Measurements from ENCODE around the gene CCR7.

CCR7 gene

DNA sequence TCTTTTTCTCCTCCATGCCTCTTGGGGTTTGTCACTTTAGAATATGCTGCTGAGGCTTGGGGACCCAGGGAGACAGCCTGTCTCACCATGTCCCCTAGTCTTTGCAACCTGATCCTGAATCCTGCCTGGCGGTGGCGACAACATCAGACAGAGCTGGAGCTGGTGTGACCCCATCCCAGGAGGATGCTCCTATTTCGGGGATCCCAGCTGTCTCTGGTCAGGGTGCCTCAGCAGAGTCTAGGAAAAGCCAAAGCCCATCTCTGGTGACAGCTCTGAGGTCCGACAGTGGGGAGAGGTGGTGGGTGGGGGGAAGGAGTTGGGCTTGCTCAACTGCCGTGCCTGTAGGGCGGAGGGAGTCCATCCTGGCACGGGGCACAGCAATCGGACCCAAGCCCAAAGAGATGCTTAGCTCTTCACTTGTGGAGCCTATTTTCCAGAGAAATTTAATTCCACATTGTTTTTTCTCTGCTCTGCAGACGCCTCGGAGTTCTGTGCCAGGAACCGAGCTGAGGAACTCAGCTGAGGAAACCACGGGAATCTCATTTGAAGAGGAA, 53.5 kb downstream of the CCR7 start:
- DNase-seq, result no peak

GRCh38 chr17:40511136-40511535, 54.1 kb downstream of the CCR7 start:
- no peak for DNase-seq

DNA sequence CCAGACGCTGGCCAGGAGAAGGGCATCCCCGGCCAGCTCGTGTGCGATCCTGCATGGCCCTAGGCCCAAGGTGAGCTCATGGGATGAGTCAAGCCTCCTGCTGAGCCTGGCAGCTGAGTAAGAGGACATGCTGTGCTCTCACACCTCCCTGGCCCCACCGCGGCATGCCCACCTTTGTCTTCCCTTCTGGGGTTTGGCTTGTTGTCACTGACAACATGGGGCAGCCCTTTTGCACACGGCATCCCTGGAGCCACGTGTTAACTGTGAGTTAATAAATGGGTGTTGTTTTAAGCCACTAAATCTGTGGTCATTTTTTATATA, 55.0 kb downstream of the CCR7 start:
- DNase-seq, result no peak

- no peak for DNase-seq
These were observed 55.5 kb downstream of the CCR7 start for GRCh38 chr17:40509626-40510327.

DNA sequence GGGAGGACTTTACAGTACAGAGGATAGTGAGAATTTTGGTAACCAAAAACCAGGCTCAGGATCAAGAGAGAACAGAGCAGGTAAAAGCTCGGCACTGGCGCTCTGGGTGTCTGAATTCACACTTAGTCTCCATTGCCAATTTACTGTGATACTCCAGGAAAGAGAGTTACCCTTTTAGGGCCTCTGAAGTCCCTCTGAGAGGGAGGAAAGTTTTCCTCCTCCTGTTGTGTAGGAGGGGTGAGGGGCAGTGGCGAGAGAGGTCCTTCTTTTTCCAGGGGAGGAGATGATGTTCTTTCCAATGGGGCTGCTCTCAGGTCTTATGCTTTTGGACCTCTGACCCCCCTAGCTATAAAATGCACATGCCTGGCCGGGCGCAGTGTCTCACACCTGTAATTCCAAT, 58.5 kb downstream of the CCR7 start:
- no peak for DNase-seq
